T47D (cell line): ENCODE results near the gene SH3BP5L.
"Not testable (repeated sequence)": the region's sequence is repeated elsewhere in the genome, so short reads cannot be mapped to it uniquely, and the experiment has no call there.

Experiments
- DNase-seq, 2 experiments: peaks; one replicate each; pipeline versions ENCODE4 v3.0.0 to v3.0.0-alpha.2; 2011 to 2012; ENCODE audit warnings: low read depth in 1 of 2, low spot score in 1 of 2
- JUND ChIP-seq: IDR thresholded peaks from 2 replicates; pipeline ENCODE4 v1.6.1; 2012; ENCODE audit warnings: low read depth
- in situ Hi-C: cut with HindIII; loops from 2 replicates; pipeline ENCODE4 v1.10.0; 2016; ENCODE audit warnings: low sequenced_read_pairs, low pct_unique_long_range_greater_than_20kb

SH3BP5L gene

GRCh38 chr1:248810000-248810726 is 15.6 kb downstream of the SH3BP5L start:
- in situ Hi-C loops = no loop called here
- DNase-seq = no peak
- TF ChIP-seq JUND = no peak

- TF ChIP-seq JUND = no peak
- in situ Hi-C loops = no loop called here
- DNase-seq = no peak
These were observed 16.8 kb downstream of the SH3BP5L start for GRCh38 chr1:248808876-248809275.

- no peak for TF ChIP-seq JUND
- peak; percentile 26 to 68 for DNase-seq
- in situ Hi-C loops = no loop called here
These were observed 18.5 kb downstream of the SH3BP5L start for GRCh38 chr1:248807067-248807737.

- DNase-seq = no peak
- no peak for TF ChIP-seq JUND
These were observed 19.8 kb downstream of the SH3BP5L start for GRCh38 chr1:248805876-248806275.

GRCh38 chr1:248804771-248805681 is 20.7 kb downstream of the SH3BP5L start:
- no peak for DNase-seq
- TF ChIP-seq JUND = no peak
- in situ Hi-C loops = no loop called here

More at GRCh38 chr1:248805876-248806275, 19.8 kb downstream of the SH3BP5L start:
- in situ Hi-C loops = no loop called here

- DNase-seq, in situ Hi-C loops: not testable (repeated sequence)
These were observed 22.2 kb downstream of the SH3BP5L start for GRCh38 chr1:248803501-248803900.

GRCh38 chr1:248802454-248802853 is 23.3 kb downstream of the SH3BP5L start:
- DNase-seq = no peak
- in situ Hi-C loops = no loop called here
- TF ChIP-seq JUND = no peak

GRCh38 chr1:248800459-248800858 is 25.3 kb downstream of the SH3BP5L start:
- TF ChIP-seq JUND = no peak
- in situ Hi-C loops = no loop called here
- no peak for DNase-seq

GRCh38 chr1:248798791-248799190 is 26.9 kb downstream of the SH3BP5L start:
- TF ChIP-seq JUND = no peak
- no peak for DNase-seq
- in situ Hi-C loops = no loop called here

- DNase-seq, in situ Hi-C loops: not testable (repeated sequence)
These were observed 31.1 kb downstream of the SH3BP5L start for GRCh38 chr1:248794663-248795062.

- in situ Hi-C loops = no loop called here
- no peak for TF ChIP-seq JUND
- DNase-seq = no peak
These were observed 32.1 kb downstream of the SH3BP5L start for GRCh38 chr1:248793592-248793991.

GRCh38 chr1:248792342-248792741 is 33.4 kb downstream of the SH3BP5L start:
- no peak for DNase-seq
- no peak for TF ChIP-seq JUND
- in situ Hi-C loops = no loop called here

GRCh38 chr1:248791010-248791409 is 34.7 kb downstream of the SH3BP5L start:
- in situ Hi-C loops = no loop called here
- DNase-seq = peak in 1 of 2 experiments; percentile 42

More at GRCh38 chr1:248791010-248791409, 34.7 kb downstream of the SH3BP5L start:
- no peak for TF ChIP-seq JUND
